HG03521 (cell line): ENCODE measurements around the gene ZFP62.
"Not testable (repeated sequence)": the region's sequence is repeated elsewhere in the genome, so short reads cannot be mapped to it uniquely, and the experiment has no call there.

Experiments used
- ATAC-seq: cut with Tn5 transposase; IDR thresholded peaks from one replicate; pipeline ENCODE4 v1.9.1; 2021; ENCODE audit warnings: mild to moderate bottlenecking, moderate library complexity; ENCODE audit not compliant: unreplicated experiment

The ZFP62 gene

DNA sequence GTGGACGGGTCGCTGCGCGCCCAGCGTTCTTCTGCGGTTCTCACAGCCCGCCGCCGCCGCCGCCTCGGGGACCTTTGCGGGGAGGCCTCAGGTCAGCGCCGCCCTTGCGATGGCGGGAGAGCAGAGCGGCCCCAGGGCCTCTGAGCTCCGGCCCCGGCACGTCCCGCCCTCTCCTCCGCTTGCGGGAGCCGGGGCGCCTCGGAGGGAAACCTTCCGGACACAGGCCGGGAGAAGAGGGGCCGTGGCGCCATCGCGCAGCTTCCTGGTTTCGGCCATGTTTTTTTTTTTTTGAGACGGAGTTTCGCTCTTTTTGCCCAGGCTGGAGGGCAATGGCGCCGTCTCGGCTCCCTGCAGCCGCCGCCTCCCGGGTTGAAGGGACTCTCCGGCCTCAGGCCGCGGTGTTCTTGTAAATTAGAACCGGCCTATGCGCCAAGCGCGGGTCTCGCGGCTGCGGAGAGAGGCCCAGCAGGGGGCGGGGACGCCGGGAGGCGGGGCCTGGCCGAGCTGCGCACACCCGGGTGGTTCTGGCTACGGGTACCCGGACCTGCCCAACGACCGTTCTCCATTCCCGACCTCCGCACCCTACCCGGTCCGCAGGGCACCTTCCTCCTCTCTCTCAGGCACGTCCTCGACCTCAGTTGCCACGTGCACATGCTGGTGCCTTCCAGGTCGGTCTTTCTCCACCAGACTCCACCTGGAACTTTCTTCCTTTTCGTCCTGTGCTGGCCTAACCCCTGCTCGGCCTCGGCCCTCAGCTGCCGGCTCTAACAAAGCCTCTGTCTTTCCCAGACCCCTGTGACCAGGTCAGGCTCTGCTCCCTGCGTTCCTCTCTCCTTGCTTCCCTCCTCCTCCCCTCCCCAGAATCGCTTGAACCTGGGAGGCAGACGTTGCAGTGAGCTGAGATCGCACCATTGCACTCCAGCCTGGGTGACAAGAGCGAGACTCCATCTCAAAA, 29.7 kb downstream of the ZFP62 start:
- peak; percentile 74 for ATAC-seq

DNA sequence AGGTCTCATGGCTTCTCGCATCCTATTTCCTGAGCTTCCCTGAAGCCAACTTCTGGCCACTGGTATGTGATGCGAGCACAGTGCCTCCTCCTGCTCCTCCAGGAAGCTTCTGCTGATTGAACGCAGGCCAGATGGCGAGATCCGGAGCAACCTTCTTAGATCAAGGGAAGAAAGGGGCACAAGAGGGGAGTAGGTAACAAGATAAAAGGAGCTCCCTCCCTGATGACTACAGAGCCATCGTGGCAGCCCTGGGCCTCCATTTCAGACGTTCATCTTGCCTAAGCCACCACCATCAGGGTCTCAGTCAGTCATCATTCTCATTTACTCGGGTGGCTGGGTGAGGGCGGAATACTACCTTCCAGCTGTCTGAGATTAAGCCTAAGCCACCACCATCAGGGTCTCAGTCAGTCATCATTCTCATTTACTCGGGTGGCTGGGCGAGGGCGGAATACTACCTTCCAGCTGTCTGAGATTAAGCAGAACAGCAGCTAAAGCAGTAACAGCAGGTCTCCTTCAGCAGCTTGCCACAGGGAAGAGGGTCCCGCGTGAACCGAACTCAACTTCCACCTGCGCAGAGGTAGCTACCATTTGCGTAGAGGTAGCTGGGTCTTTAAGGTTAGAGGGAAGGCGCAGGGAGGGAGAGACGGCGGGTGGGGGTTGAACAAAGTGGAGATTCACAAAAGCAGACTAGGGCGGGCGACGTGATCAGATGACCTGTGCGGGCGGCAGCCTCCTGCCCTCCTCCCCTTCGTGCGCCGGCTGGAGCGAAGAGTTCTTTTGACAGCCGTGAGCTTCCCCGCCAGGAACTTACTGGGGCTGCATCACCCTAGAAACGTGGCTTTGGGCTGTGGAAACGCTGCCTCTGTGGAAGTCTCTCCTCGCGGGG, 30.6 kb downstream of the ZFP62 start:
- peak; percentile 42 for ATAC-seq

DNA sequence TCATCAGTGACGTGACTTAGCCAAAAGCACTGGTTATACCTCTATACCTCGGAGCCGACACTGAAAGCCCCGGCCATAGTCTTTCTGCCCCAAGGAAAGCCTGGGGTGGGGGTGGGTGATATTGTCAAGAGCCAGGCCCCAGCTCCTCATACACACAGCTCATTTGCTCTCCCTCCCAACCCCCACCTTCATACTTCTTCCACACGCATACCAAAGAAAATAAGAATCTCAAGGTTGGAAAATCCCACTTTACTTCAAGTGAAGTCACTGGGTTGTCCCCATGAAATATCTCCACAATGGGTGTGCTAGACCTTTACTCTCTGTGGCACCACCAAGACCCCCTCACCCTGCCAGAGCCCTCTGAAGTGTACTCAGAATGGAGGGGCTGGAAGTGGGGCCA, 31.4 kb downstream of the ZFP62 start:
- ATAC-seq = no peak

DNA sequence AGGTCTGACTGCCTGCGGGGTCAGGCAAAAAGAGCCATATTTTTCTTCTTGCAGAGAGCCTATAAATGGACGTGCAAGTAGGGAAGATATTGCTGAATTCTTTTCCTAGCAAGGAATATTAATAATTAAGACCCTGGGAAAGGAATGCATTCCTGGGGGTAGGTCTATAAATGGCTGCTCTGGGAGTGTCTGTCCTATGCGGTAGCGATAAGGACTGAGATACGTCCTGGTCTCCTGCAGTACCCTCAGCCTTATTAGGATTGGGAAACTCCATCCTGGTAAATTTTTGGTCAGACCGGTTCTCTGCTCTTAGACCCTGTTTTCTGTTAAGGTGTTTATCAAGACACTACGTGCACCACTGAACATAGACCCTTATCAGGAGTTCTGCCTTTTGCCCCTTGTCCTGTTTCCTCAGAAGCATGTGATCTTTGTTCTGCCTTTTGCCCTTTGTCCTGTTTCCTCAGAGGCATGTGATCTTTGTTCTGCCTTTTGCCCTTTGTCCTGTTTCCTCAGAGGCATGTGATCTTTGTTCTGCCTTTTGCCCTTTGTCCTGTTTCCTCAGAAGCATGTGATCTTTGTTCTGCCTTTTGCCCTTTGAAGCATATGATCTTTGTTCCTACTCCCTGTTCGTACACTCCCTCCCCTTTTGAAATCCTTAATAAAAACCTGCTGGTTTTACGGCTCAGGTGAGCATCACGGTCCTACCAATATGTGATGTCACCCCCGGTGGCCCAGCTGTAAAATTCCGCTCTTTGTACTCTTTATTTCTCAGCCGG, 32.1 kb downstream of the ZFP62 start:
- not testable (repeated sequence) for ATAC-seq

DNA sequence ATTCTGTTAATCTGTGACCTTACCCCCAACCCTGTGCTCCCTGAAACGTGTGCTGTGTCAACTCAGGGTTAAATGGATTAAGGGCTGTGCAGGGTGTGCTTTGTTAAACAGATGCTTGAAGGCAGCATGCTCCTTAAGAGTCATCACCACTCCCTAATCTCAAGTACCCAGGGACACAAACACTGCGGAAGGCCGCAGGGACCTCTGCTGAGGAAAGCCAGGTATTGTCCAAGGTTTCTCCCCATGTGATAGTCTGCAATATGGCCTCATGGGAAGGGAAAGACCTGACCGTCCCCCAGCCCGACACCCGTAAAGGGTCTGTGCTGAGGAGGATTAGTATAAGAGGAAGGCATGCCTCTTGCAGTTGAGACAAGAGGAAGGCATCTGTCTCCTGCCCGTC, 33.7 kb downstream of the ZFP62 start:
- ATAC-seq = not testable (repeated sequence)

DNA sequence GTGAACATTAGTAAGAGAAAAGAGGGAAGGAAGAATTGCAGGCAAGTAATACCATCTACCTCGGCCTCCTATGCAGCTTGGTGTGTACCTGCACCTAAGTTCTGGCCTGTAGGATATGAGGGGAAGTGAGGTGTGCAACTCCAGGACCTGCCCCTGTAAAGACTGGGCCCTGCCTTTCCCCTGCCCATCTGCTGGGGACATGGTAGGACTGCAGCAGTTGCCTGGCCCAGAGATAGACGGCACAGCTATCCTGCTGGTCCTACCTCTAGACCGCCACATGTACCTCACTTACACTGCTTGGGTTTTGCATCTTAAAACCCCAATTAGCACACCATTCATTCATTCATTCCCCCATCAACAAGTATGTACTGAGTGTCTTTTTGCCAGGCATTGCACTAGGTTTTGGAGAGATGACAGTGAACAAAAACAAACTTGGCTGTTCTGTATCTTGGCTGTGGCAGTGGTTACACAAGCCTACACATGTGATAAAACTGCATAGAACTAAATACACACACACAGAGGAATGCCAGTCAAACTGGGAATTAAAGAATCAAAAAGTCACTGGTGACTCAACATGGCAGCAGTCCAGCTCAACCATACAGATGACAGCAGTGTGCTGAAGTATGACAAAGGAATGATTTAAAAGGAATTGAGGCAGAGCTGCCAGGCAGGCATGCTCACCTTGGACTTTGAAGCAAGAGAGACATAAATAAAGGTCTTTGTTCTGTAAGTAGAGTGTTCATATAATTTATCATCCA, 35.1 kb downstream of the ZFP62 start:
- no peak for ATAC-seq

DNA sequence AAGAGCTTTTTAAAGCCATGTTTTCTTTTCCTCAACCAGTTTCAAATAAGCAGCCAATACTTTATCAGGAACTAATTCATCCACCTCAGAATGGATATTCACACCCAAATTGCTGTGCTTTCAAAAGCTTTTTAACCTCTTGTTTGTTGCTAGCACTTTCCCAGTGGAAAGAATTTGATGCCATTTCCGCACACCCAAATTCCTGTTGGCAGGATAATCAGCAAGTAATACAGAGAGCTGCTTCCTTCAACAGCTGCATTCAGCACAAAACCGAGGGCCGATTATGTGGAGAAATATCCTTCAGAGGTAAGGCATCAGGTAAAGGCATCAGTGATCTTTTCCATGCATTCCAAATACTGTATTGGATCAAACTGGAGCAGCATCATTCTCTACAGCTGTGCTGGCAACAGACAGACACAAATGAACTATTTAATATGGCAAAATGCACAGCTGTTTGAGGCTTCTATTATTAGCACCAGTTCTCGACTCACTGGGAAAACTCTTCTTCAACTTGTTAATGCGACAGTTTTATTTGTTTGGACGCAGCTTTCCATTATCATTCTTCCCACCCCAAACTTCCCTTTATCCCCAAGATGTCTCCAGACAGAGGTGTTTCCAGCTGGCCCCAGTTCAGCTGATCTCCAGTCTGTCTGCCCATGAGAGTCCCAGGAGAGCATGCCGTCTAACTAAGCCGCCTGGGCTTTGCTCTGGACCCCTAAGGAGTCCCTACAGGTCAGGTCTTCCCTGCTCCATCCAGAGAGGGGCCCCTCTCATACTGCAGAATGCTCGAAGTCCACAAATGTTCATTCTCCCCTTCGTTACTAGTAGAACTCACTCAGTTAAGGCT, 36.2 kb downstream of the ZFP62 start:
- no peak for ATAC-seq

DNA sequence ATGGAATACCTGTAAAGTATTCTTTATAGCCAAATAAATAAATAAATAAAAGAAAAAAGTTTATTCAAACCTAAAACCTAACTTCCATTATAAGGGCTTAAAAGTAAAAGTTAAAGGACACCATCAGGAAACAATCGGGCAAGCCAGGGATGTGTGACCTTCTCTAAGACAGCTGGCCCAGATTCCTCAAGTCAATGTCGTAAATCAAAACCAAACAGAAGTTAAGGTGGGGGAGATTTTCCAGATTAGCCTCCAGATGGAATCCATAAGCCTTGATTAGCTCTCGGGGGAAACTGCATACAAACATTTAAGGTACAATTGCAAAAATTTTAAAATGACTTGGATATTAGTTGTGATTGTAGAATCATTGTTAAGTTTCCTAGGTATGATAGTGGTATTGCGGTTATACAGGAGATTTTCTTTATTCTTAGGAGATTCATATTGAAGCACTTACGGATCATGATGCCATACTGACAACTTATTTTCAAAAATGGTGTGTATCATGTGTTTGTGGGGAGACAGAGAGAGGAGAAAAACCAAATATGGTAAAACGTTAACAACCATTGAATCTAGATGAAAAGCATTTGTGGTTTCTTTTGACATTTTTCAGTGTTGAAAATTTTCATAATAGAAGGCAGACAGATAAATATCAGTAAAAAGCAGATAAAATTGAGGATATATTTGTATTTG, 37.0 kb downstream of the ZFP62 start:
- ATAC-seq = no peak

DNA sequence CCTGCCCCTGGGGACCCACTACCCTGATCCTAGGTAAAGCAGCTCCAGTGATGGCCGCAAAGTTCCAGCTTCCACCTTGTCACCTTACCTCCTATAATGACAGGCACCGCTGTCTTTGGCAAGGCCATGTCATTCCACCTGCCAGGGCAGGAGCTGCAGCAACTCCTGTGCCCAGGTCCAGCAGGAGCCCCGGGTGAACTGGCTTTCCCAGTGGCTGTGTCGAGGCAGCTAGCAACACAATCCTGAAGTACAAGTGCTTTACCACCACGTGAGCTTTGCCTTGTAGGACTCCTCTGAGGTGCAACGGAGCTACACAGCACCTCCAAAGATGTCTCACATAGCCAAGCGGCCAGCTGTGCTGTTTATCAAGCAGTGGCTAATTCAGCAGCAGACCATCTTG, 37.7 kb downstream of the ZFP62 start:
- ATAC-seq = no peak

DNA sequence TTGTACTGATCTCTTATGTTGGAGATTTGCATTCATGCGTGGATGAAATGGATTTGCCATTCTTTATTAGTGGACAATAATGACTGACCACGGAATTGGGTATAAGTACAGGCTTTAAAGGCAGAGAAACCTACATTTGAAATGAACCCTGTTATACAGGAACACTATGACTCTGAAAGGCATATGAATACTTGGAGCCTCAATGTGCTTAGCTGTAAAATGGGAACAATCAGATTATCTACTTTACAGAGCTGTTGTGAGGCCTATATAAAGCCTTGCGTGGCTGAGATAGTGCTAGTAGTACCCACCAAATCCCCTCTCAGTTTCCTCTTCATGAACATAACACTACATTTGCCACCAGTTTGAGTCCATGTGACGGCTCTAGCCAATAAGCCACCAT, 39.5 kb downstream of the ZFP62 start:
- ATAC-seq = no peak

DNA sequence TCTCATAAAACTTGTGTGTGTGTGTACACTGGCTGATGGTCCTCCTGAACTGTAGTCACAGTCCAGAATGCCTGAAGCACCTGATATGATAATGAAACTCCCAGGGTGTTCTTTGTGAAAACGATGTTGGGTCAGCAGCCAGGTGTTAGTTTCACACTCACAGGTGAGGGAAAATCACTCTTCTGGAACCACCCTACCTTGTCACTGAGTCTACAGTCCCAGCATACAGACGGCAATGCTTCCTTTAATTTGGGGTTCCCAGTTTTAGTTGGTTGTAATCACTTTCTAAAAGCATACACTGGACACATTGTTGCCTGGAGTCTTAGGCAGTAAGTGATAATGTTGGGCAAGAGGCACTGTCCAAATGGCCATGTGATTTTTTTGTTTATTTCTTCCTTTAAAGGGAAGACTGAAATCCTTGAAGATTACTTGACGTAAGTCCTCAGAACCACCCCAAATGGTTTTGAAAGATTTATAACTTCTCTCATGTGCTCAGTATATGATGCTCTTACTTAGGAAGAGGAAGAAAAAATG, 40.2 kb downstream of the ZFP62 start:
- ATAC-seq = peak; percentile 69

DNA sequence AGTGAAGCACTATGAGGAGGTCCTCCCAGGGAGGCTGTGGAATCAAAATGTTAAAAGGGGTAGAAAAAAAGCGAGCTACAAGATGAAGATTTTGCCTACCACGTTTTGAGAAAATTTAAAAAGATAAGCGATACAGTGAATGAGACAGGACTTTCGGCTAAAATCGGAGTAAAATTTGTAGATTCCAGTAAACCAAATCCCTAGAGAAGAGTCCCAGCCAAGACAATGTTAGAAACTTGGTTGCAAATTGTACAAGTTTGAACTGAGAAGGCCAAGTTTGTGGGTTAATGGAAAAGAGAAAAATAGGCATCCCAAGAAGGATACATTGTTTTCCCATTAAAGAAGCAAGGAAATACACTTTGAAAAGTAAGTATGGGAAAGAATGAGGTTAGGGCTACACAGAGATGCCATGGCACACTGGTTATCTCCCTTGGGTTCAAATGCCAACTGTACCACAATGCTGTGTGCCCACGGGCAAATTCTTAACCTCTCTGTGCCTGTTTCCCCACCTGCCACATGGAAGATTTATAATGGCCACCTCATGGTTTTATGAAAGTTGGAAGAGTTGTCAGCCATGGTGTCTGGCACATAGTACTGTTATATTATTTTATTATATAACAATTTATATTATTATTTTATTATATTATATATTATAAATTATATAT, 42.3 kb downstream of the ZFP62 start:
- no peak for ATAC-seq

DNA sequence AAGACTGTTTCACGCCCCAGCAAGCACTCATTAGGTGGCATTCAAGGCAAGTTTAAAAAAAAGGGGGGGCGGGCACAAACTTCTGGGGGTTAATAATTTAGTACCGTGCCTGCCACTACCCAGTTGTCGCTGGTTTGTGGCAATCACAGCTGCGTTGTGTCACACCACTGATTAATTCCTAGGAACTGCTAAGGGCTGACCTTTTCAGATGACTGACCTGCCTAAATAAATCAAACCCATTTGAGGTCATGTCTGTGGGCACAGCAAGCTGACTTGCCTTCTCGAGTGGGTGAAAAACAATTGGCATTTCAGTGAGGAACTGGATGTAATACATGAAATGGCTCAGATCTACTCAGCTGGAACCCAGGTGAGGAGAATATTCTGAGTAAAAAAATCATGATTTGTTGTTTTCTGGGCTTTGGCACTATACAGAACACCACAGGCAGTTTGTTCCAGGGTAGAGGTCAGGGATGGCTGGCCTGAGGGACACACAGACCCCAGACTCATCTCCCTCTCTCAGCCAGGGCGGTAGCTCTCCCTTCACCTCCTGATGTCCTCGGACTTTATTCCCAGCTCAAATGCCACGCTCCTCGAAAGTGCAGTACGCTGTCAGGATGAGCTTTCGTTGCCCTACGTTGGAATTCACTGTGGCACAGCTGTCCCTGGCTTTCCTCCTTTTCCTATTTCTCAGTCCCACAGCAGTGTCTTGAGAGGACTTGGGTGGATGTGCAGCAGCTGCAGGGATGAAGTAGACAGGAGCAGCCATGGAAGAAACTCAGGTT, 43.0 kb downstream of the ZFP62 start:
- no peak for ATAC-seq

DNA sequence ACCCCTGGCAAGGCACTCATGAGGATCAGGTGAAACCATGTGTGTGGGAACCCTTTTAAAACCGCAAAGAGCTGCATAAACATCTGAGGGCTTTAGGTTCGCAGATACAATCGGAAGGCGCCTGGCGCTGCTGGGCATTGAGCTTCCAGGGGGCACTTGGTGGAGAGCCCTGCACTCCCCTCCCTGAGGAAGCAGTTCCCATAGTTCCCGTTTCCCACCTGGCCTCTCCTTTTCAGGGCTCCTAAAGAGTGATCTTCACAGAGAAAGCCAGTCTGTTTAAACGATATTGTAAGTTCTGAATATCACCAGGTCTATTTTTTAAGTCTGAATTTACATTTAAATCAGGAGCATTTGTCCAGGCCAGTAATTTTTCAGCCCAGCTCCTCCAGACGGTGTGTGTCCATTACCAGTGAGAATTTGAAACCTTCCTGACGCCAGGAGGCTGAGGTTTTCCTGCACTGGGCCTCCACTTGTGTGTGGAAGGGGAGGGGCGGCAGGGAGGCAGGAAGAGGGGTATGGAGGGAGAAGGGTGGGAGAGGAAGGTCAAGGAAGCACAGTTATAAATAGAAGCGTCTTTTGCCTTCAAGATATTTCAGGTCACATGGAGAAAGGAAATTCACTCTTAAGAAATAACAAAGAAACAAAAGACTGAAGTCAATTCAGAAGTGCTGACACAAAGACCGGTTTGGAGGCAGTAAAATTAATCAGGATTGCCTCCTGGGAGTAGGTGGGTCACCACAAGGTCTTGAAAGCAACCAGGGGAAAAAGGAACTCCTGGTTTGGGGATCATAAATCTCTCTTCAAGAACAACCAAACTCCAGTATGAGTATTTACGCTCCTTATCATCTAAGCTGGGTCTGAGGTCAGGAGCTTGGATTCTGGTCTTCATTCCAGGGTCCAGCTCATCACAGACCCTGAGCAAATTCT, 44.2 kb downstream of the ZFP62 start:
- no peak for ATAC-seq

DNA sequence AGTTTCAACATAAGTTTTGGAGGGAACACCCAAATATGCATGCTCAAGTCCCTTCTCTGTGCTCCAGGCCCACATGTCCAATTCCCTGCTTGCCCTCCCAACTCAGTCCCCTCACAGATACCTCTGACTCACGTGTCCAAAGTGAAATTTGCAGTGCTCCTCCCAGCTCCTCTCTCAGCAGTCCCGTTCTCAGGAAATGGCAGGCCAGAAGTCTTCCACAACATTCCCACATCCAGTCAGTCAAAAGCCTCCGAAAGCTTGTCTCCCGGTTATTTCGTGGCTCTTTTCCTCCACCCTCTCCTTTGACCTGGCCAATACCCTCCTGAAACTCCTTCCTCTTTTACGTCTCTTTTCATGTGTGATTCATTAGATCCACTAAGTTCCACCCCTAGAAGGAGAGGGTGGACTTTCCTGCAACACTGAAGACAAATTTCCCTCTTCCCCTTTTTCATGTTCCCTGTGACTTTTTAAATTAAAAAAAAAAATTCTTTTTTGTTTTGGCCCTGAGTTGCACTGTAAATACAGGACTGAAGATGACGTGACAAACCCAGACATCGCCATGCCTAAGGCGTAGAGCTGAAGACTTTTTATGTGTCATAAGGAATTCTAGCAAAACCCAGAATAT, 45.7 kb downstream of the ZFP62 start:
- no peak for ATAC-seq

DNA sequence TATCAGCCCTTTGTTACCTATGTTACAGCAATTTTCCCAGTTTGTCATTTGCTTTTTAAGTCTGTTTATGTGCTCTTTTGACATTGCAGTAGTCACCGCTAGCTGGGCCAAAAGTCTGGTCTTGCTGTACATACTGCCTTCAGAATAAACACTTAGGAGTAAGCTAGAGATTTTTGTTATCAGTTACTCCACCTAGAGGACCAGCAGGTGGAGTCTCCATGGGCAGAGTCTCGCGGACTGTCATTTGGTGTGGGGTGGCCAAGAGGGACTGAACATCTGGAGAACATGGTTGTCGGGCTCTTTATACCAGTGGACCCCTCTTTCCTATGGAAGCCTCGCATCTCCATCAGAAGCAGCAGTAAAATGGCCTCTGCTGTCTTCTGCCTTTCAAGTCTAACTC, 47.7 kb downstream of the ZFP62 start:
- no peak for ATAC-seq
